Measurements from ENCODE around the gene YWHAE. TPM values are rescaled to one million over a fixed set of nuclear protein-coding genes. Genes with fewer than 3 reads are reported as not detected.

The YWHAE gene
- total and polyA plus RNA-seq, 2 experiments from 2014 or later = 658 to 2,297 TPM

GRCh38 chr17:1323336-1323735, 76.7 kb downstream of the YWHAE start:
- TF ChIP-seq, protein P1, sequence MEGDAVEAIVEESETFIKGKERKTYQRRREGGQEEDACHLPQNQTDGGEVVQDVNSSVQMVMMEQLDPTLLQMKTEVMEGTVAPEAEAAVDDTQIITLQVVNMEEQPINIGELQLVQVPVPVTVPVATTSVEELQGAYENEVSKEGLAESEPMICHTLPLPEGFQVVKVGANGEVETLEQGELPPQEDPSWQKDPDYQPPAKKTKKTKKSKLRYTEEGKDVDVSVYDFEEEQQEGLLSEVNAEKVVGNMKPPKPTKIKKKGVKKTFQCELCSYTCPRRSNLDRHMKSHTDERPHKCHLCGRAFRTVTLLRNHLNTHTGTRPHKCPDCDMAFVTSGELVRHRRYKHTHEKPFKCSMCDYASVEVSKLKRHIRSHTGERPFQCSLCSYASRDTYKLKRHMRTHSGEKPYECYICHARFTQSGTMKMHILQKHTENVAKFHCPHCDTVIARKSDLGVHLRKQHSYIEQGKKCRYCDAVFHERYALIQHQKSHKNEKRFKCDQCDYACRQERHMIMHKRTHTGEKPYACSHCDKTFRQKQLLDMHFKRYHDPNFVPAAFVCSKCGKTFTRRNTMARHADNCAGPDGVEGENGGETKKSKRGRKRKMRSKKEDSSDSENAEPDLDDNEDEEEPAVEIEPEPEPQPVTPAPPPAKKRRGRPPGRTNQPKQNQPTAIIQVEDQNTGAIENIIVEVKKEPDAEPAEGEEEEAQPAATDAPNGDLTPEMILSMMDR (IDR thresholded peaks at IDR 0.05; ENCODE audit: low read depth, low read length) = no peak
- Histone ChIP-seq H3K4me1 (ENCODE audit: low read depth) (no peaks in the 10 kb centered on the region), H3K27ac (no peak overlapping the region), H3K36me3 (no peaks in the 10 kb centered on the region), H3K4me3 (no peak overlapping the region), H3K27me3 (peaks cover 11% of the 10 kb centered on the region), H3K9me3 (ENCODE audit: low read depth) (no peaks in the 10 kb centered on the region)
- peak; percentile 26 to 73 for DNase-seq (ENCODE audit: low read depth in 1 of 2, low spot score in 1 of 2)

DNA sequence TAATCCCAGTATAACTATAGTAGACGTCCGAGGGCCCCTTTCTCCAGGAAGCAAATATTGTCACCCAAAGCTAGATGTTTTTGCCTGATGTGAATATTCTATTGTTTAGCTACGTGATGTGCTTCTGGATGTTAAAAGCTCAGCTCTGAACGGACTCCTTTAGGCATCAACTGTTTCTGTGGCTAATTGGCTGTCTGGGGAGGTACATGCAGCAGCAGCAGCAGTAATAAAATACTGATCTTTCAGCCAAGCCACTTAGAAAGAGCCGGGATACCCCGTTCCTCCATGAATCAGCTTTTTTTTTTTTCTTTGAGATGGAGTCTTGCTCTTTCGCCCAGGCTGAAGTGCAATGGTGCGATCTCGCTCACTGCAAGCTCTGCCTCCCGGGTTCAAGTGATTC, 77.5 kb downstream of the YWHAE start:
- Histone ChIP-seq H3K4me3 (no peak overlapping the region), H3K27me3 (peaks cover 3% of the 10 kb centered on the region), H3K4me1 (ENCODE audit: low read depth) (no peaks in the 10 kb centered on the region), H3K36me3 (no peaks in the 10 kb centered on the region), H3K9me3 (ENCODE audit: low read depth) (no peaks in the 10 kb centered on the region), H3K27ac (no peak overlapping the region)
- DNase-seq (ENCODE audit: low read depth in 1 of 2, low spot score in 1 of 2) = no peak
- TF ChIP-seq, protein P1 (IDR thresholded peaks at IDR 0.05; ENCODE audit: low read depth, low read length) = no peak

- DNase-seq (ENCODE audit: low read depth in 1 of 2, low spot score in 1 of 2) = no peak
- Histone ChIP-seq H3K27ac (no peak overlapping the region), H3K4me3 (no peak overlapping the region), H3K4me1 (ENCODE audit: low read depth) (no peaks in the 10 kb centered on the region), H3K36me3 (no peaks in the 10 kb centered on the region), H3K27me3 (peaks cover 3% of the 10 kb centered on the region), H3K9me3 (ENCODE audit: low read depth) (no peaks in the 10 kb centered on the region)
- TF ChIP-seq, protein P1 (IDR thresholded peaks at IDR 0.05; ENCODE audit: low read depth, low read length) = no peak
These were observed 78.0 kb downstream of the YWHAE start for GRCh38 chr17:1322014-1322428.

DNA sequence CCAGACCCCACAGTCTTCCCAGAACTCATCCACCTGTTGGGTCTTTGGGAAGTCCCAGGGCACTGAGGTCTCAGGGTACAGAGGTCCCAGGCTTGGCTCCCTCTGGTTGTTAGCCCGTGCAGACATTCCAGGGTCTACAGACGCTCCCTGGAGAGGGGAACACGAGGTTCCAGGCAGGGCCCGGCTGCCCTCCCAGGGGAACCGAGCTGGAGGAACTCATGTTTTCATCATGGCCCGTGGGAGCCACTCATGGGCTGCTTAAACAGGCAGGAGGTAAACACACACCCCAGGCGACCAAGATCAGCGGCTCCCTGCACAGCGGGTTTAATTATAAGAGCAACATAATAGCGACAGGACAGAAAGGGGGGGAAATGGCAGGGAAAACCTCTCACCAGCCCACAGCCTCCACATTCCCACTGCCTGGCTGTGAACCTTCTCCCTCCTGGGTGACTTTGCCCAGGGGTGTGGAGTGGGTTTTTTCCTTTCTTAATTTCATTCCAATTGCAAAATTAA, 84.1 kb downstream of the YWHAE start:
- H3K36me3 ChIP-seq = no peaks in the 10 kb centered on the region
- TF ChIP-seq, protein P1 (IDR thresholded peaks at IDR 0.05; ENCODE audit: low read depth, low read length) = no peak

DNA sequence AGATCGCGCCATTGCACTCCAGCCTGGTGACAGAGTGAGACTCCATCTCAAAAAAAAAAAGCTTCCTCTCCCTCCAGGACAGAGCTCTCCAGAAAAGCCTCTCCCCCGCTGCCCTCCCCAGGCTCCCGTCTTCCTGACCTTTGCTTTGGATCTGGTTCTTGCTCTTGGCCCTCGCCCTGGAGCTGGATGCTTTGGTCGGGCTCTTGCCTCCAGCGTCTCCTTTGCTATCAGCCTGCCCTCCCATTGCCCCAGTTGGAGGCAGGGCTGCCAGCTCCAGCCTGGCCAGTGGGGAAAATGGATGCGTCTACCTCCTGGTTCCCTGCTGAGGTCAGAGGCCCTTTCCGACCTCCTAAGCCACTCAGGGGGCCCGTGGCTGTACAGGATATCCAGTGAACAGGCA, 84.6 kb downstream of the YWHAE start:
- TF ChIP-seq, protein P1 (IDR thresholded peaks at IDR 0.05; ENCODE audit: low read depth, low read length) = no peak
- no peaks in the 10 kb centered on the region for H3K4me1 ChIP-seq (ENCODE audit: low read depth)
- DNase-seq (ENCODE audit: low read depth in 1 of 2, low spot score in 1 of 2) = no peak
- H3K27ac ChIP-seq = no peak overlapping the region
- no peak overlapping the region for H3K4me3 ChIP-seq
- H3K36me3 ChIP-seq = no peaks in the 10 kb centered on the region
- H3K27me3 ChIP-seq = peaks cover 4% of the 10 kb centered on the region
- H3K9me3 ChIP-seq (ENCODE audit: low read depth) = no peaks in the 10 kb centered on the region

More for the DNA sequence above, 84.1 kb downstream of the YWHAE start:
- peaks cover 4% of the 10 kb centered on the region for H3K27me3 ChIP-seq
- no peak for DNase-seq (ENCODE audit: low read depth in 1 of 2, low spot score in 1 of 2)
- H3K4me3 ChIP-seq = no peak overlapping the region
- H3K27ac ChIP-seq = no peak overlapping the region
- no peaks in the 10 kb centered on the region for H3K9me3 ChIP-seq (ENCODE audit: low read depth)
- H3K4me1 ChIP-seq (ENCODE audit: low read depth) = no peaks in the 10 kb centered on the region

All from cardiac muscle cell (in vitro differentiated cells and primary cell).